H9 (cell line): ENCODE data around the gene FBXL2. TPM values are rescaled to one million over a fixed set of nuclear protein-coding genes. Genes with fewer than 3 reads are reported as not detected.

Source experiments
- DNase-seq: peaks from one replicate; pipeline ENCODE4 v3.0.0-alpha.2; 2017
- H2AFZ ChIP-seq: one replicate; pipeline ENCODE4 v1.6.1; 2013; ENCODE audit warnings: mild to moderate bottlenecking, low read length, control low read depth, moderate library complexity
- H2AK5ac ChIP-seq: 2 replicates; pipeline ENCODE4 v1.6.1; 2013; ENCODE audit warnings: low read length, control low read depth, mixed read lengths; ENCODE audit not compliant: insufficient read length
- H2BK120ac ChIP-seq: one replicate; pipeline ENCODE4 v1.6.1; 2013; ENCODE audit warnings: low read depth, mild to moderate bottlenecking, low read length, control low read depth, inconsistent platforms; ENCODE audit not compliant: poor library complexity, severe bottlenecking
- H2BK12ac ChIP-seq: 2 replicates; pipeline ENCODE4 v1.6.1; 2013; ENCODE audit warnings: low read length, control low read depth, mixed read lengths, low read depth; ENCODE audit not compliant: insufficient read length
- H2BK15ac ChIP-seq: 2 replicates; pipeline ENCODE4 v1.6.1; 2013; ENCODE audit warnings: low read depth, low read length, control low read depth
- H2BK20ac ChIP-seq: one replicate; pipeline ENCODE4 v1.6.1; 2013; ENCODE audit warnings: low read depth, mild to moderate bottlenecking, low read length, control low read depth, inconsistent platforms; ENCODE audit not compliant: poor library complexity, severe bottlenecking
- H2BK5ac ChIP-seq: 2 replicates; pipeline ENCODE4 v1.6.1; 2013; ENCODE audit warnings: low read length, control low read depth, mixed read lengths; ENCODE audit not compliant: insufficient read length
- H3K14ac ChIP-seq: 2 replicates; pipeline ENCODE4 v1.6.1; 2013; ENCODE audit warnings: low read length, control low read depth; ENCODE audit not compliant: insufficient read depth
- H3K18ac ChIP-seq: 2 replicates; pipeline ENCODE4 v1.6.1; 2013; ENCODE audit warnings: low read depth, mild to moderate bottlenecking, mixed read lengths, low read length, control low read depth; ENCODE audit not compliant: insufficient read length
- H3K23ac ChIP-seq: 2 replicates; pipeline ENCODE4 v1.6.1; 2013; ENCODE audit warnings: low read length, control low read depth, mixed read lengths, low read depth; ENCODE audit not compliant: insufficient read length
- H3K23me2 ChIP-seq: 2 replicates; pipeline ENCODE4 v1.6.1; 2013; ENCODE audit warnings: low read depth, mild to moderate bottlenecking, mixed read lengths, low read length, control low read depth; ENCODE audit not compliant: insufficient read length, poor library complexity, severe bottlenecking
- H3K27ac ChIP-seq: 2 replicates; pipeline ENCODE4 v1.5.1; 2013; ENCODE audit warnings: low read length, control low read depth, mixed read lengths, low read depth; ENCODE audit not compliant: insufficient read length
- H3K27me3 ChIP-seq: 2 replicates; pipeline ENCODE4 v1.6.1; 2013; ENCODE audit warnings: low read length, control low read depth, inconsistent platforms; ENCODE audit not compliant: insufficient read depth
- H3K4ac ChIP-seq: 2 replicates; pipeline ENCODE4 v1.6.1; 2013; ENCODE audit warnings: low read depth, mild to moderate bottlenecking, control low read depth, inconsistent platforms, low read length, moderate library complexity
- H3K4me1 ChIP-seq: 2 replicates; pipeline ENCODE4 v1.6.1; 2013; ENCODE audit warnings: low read length, control low read depth, inconsistent platforms; ENCODE audit not compliant: insufficient read depth
- H3K4me2 ChIP-seq: 2 replicates; pipeline ENCODE4 v1.6.1; 2013; ENCODE audit warnings: low read length, control low read depth, mixed read lengths; ENCODE audit not compliant: insufficient read length, insufficient read depth
- H3K56ac ChIP-seq: 2 replicates; pipeline ENCODE4 v1.6.1; 2013; ENCODE audit warnings: low read depth, mild to moderate bottlenecking, mixed read lengths, low read length, control low read depth; ENCODE audit not compliant: insufficient read length
- H3K79me1 ChIP-seq: 2 replicates; pipeline ENCODE4 v1.6.1; 2013; ENCODE audit warnings: low read depth, mild to moderate bottlenecking, moderate library complexity, low read length, control low read depth, inconsistent platforms; ENCODE audit not compliant: insufficient read depth, poor library complexity, severe bottlenecking
- H3K79me2 ChIP-seq: 2 replicates; pipeline ENCODE4 v1.6.1; 2013; ENCODE audit warnings: low read length, control low read depth, inconsistent platforms; ENCODE audit not compliant: insufficient read depth
- H3K9ac ChIP-seq: 2 replicates; pipeline ENCODE4 v1.6.1; 2013; ENCODE audit warnings: low read length, control low read depth, mixed read lengths; ENCODE audit not compliant: insufficient read length; ENCODE audit errors: extremely low read depth
- H3K9me3 ChIP-seq: one replicate; pipeline ENCODE4 v1.6.1; 2013; ENCODE audit warnings: low read depth, low read length, inconsistent platforms; ENCODE audit not compliant: control insufficient read depth
- H3T11ph ChIP-seq: one replicate; pipeline ENCODE4 v1.6.1; 2013; ENCODE audit warnings: mild to moderate bottlenecking, low read length, control low read depth, inconsistent platforms
- H4K20me1 ChIP-seq: one replicate; pipeline ENCODE4 v1.6.1; 2013; ENCODE audit not compliant: control insufficient read depth, insufficient read length, insufficient read depth
- H4K5ac ChIP-seq: 2 replicates; pipeline ENCODE4 v1.6.1; 2013; ENCODE audit warnings: low read depth, mild to moderate bottlenecking, mixed read lengths, low read length, control low read depth; ENCODE audit not compliant: insufficient read length
- H4K8ac ChIP-seq: replicated peaks from 2 replicates; pipeline ENCODE4 v1.6.1; 2013; ENCODE audit warnings: low read length, control low read depth, mixed read lengths, low read depth; ENCODE audit not compliant: insufficient read length
- H4K91ac ChIP-seq: 2 replicates; pipeline ENCODE4 v1.6.1; 2013; ENCODE audit warnings: low read depth, mild to moderate bottlenecking, moderate library complexity, mixed read lengths, low read length, control low read depth; ENCODE audit not compliant: insufficient read length
- H3K27ac Mint-ChIP-seq, 3 experiments: 2 replicates in 2 of 3; 3 replicates in 1 of 3; pipeline ENCODE4 v1.8.0; 2020 to 2021; ENCODE audit warnings: mixed read lengths in 3 of 3, mild to moderate bottlenecking in 1 of 3, moderate library complexity in 1 of 3
- H3K27me3 Mint-ChIP-seq: 2 replicates; pipeline ENCODE4 v1.8.0; 2021; ENCODE audit warnings: low read depth, mild to moderate bottlenecking, moderate library complexity, mixed read lengths
- H3K36me3 Mint-ChIP-seq, 3 experiments: 2 replicates in 2 of 3; 3 replicates in 1 of 3; pipeline ENCODE4 v1.8.0; 2020 to 2021; ENCODE audit warnings: low read depth in 3 of 3, mixed read lengths in 3 of 3; ENCODE audit not compliant: insufficient read depth in 1 of 3
- H3K4me1 Mint-ChIP-seq, 2 experiments: 2 replicates each; pipeline ENCODE4 v1.8.0; 2020; ENCODE audit warnings: mixed read lengths in 2 of 2
- H3K4me3 Mint-ChIP-seq, 2 experiments: 2 replicates in 1 of 2; 3 replicates in 1 of 2; pipeline ENCODE4 v1.8.0; 2020 to 2021; ENCODE audit warnings: mild to moderate bottlenecking in 2 of 2, mixed read lengths in 2 of 2, moderate library complexity in 1 of 2
- H3K9me3 Mint-ChIP-seq, 2 experiments: 2 replicates in 1 of 2; 3 replicates in 1 of 2; pipeline ENCODE4 v1.8.0; 2020; ENCODE audit warnings: mild to moderate bottlenecking in 2 of 2, mixed read lengths in 2 of 2, moderate library complexity in 1 of 2
- CTCF ChIP-seq: fragments of 200-600 bp; sonication (generic); conservative IDR thresholded peaks from 3 replicates; pipeline ENCODE4 v1.8.0; 2021; ENCODE audit warnings: antibody characterized with exemption, mild to moderate bottlenecking
- WGBS: extraction: QIAGEN DNeasy Blood & Tissue Kit; methylation state at CpG from one replicate; pipeline ENCODE4 v1.1.7; 2013; ENCODE audit warnings: missing lambda C conversion rate, low lambda C conversion rate, mixed read lengths; ENCODE audit not compliant: insufficient read length; ENCODE audit errors: extremely low coverage; 5-methylcytosine and 5-hydroxymethylcytosine counted together
- total RNA-seq: library from RNA; stranded (reverse); gene quantifications from 2 replicates; pipeline ENCODE4 v1.2.1, GENCODE V29; 2021

FBXL2 gene
- total RNA-seq, 1 experiment from 2014 or later: 2.7 TPM

DNA sequence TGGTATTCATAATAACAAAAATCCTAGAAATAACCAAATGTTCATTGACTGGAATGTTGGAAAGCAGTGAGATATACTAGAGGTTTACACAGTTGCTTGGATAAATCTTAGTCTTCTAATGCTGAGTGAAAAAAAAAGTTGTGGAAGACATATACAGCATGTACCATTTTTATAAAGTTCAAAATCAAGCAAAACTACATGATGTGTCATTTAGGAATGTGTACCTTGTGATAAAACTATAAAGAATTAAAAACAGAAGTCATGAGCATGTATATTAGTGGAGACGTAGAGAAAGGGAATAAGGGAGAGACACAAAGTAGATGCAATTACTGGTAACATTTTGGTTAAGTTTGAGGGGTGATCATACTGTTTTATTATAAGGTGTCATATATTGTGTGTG lies 45.2 kb downstream of the FBXL2 start:
- no CpG with 5 or more reads among the region's 1 CpG for WGBS
- no peak for DNase-seq
- TF ChIP-seq CTCF: no peak
- Histone ChIP-seq H2AFZ (no peak overlapping the region), H4K20me1 (no peaks in the 10 kb centered on the region), H3K4me2 (no peak overlapping the region), H3K9ac (no peak overlapping the region), H2AK5ac (no peak overlapping the region), H2BK12ac (no peak overlapping the region), H2BK20ac (no peak overlapping the region), H3K79me2 (no peaks in the 10 kb centered on the region), H4K5ac (no peak overlapping the region), H3K79me1 (no peaks in the 10 kb centered on the region), H3K27me3 (no peaks in the 10 kb centered on the region), H3K4ac (no peak overlapping the region), H4K8ac (no peak overlapping the region), H3T11ph (no peak overlapping the region), H4K91ac (no peak overlapping the region), H3K56ac (no peak overlapping the region), H2BK5ac (no peak overlapping the region), H2BK120ac (no peak overlapping the region), H3K23me2 (no peaks in the 10 kb centered on the region), H3K27ac (no peak overlapping the region), H2BK15ac (no peak overlapping the region), H3K4me1 (no peaks in the 10 kb centered on the region), H3K18ac (no peak overlapping the region), H3K14ac (no peak overlapping the region), H3K9me3 (no peaks in the 10 kb centered on the region), H3K23ac (no peak overlapping the region)
- Mint-ChIP-seq H3K4me1 (peaks cover 7 to 12% of the 10 kb centered on the region in 2 experiments), H3K27ac (no peak overlapping the region), H3K36me3 (0 out of 7 replicates have a peak, but pooled peaks cover 0 to 3% (median 2%) of the 10 kb centered on the region in 3 experiments), H3K4me3 (no peak overlapping the region), H3K27me3 (no peaks in the 10 kb centered on the region), H3K9me3 (peaks cover 0 to 5% of the 10 kb centered on the region in 2 experiments; a peak in 1 of 5 replicates)
